Aorta (tissue), 5 donors: ENCODE results near the gene FRMPD2. TPM values are rescaled to one million over a fixed set of nuclear protein-coding genes. Genes with fewer than 3 reads are reported as not detected.

ENCODE experiments used
- ATAC-seq: fragments of 200-7000 bp; cut with Tn5 transposase; one replicate; pipeline ENCODE4 v1.9.1; 2022; ENCODE audit warnings: moderate library complexity; ENCODE audit not compliant: low FRiP score
- DNase-seq, 2 donors: peaks; one replicate each; pipeline ENCODE4 v3.0.0-alpha.2; 2020
- H3K27ac ChIP-seq, 2 donors: one replicate each; pipeline ENCODE4 v1.5.1; 2013; ENCODE audit warnings: low read length in 2 of 2, mild to moderate bottlenecking in 2 of 2, moderate library complexity in 2 of 2, control low read depth in 1 of 2, inconsistent platforms in 1 of 2, low read depth in 1 of 2
- H3K27me3 ChIP-seq, 2 donors: one replicate each; pipeline ENCODE4 v1.6.1; 2013; ENCODE audit warnings: control low read depth in 1 of 2, low read length in 1 of 2, mild to moderate bottlenecking in 1 of 2, moderate library complexity in 1 of 2; ENCODE audit not compliant: insufficient read depth in 2 of 2, control insufficient read depth in 1 of 2
- H3K36me3 ChIP-seq, 2 donors: one replicate each; pipeline ENCODE4 v1.6.1; 2013; ENCODE audit warnings: control low read depth in 1 of 2, low read length in 1 of 2, mild to moderate bottlenecking in 1 of 2; ENCODE audit not compliant: insufficient read depth in 2 of 2, control insufficient read depth in 1 of 2
- H3K4me1 ChIP-seq, 2 donors: one replicate each; pipeline ENCODE4 v1.6.1; 2013; ENCODE audit warnings: low read length in 2 of 2, control low read depth in 1 of 2, mild to moderate bottlenecking in 1 of 2, moderate library complexity in 1 of 2; ENCODE audit not compliant: insufficient read depth in 2 of 2, control insufficient read depth in 1 of 2
- H3K4me3 ChIP-seq, 2 donors: one replicate each; pipeline ENCODE4 v1.5.1; 2013; ENCODE audit warnings: low read length in 2 of 2, control low read depth in 1 of 2, mild to moderate bottlenecking in 1 of 2
- H3K9me3 ChIP-seq: one replicate; pipeline ENCODE4 v1.6.1; 2013; ENCODE audit warnings: mild to moderate bottlenecking, low read length; ENCODE audit not compliant: control insufficient read depth
- WGBS, 2 donors: extraction: QIAGEN DNeasy Blood & Tissue Kit; methylation state at CpG; one replicate each; pipeline ENCODE4 v1.1.7; 2013; 5-methylcytosine and 5-hydroxymethylcytosine counted together
- intact Hi-C, 2 donors: fragments of 100-400 bp; cut with DNase I; formaldehyde crosslinking; loops; one replicate each; pipeline versions ENCODE4 v1.14.2 to v1.15.0; 2022
- polyA plus RNA-seq, 2 donors: library from polyadenylated mRNA; stranded (reverse); fragments of 200-250 nt; gene quantifications; one replicate each; pipeline ENCODE4 v1.2.3, GENCODE V29; 2013
- total RNA-seq, 2 donors: library from RNA; stranded (reverse); fragmentation: NEBNext Ultra II Directional; extraction: Animal tissue kit (Norgen Biotek cat#: 25700); gene quantifications; one replicate each; pipeline ENCODE4 v1.2.1, GENCODE V29; 2021
- donor health status: healthy with polysubstance abuse.
- donor health status: Bipolar disorder and iron deficiency.
- donor health status: DM: no; HTN: no; CAD: no.
- donor health status: DM: no; HTN: no; CAD: no.
- donor health status: DM: yes; HTN: yes; CAD: no.

The FRMPD2 gene
- total and polyA plus RNA-seq, 4 donors, result not detected

DNA sequence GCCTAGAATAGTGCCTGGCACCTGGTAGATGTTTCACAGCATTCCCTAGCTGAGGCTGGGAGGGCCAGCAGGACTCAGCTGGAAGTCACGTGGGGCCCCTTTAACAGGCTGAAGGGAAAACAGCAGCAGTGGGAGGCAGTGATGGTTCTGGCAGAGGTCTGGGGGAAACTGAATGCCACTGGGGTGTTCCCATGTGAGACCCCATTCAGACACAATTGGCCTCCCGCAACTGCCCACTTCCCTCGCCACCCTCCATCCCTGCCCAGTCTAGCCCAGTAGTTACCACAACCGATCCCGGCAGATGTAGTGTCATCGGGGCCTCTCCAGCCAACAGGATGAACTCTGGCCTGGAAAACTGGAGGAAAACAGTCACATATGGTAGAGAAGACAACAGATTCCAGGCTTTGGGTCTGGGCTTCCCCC lies 38.3 kb downstream of the FRMPD2 start:
- H3K4me1 ChIP-seq, result no peaks in the 10 kb centered on the region
- ATAC-seq (no peak), DNase-seq (no peak)
- no peak overlapping the region for H3K27ac ChIP-seq
- no peak overlapping the region for H3K4me3 ChIP-seq
- intact Hi-C loops, result no loop called here
- 82 to 83% methylated on average over 6 of the region's 6 CpGs for WGBS, 2 donors
- H3K36me3 ChIP-seq, result no peaks in the 10 kb centered on the region
- H3K27me3 ChIP-seq, result no peaks in the 10 kb centered on the region
- H3K9me3 ChIP-seq, result no peaks in the 10 kb centered on the region

GRCh38 chr10:48235501-48235900 lies 39.0 kb downstream of the FRMPD2 start:
- intact Hi-C loops, result no loop called here
- no peak for DNase-seq
- WGBS, 2 donors, result 92 to 95% methylated on average over 4 of the region's 4 CpGs
- no peaks in the 10 kb centered on the region for H3K4me1 ChIP-seq
- no peaks in the 10 kb centered on the region for H3K9me3 ChIP-seq
- H3K27me3 ChIP-seq, result no peaks in the 10 kb centered on the region
- no peaks in the 10 kb centered on the region for H3K36me3 ChIP-seq
- H3K27ac ChIP-seq, result no peak overlapping the region
- no peak overlapping the region for H3K4me3 ChIP-seq
- no peak for ATAC-seq

DNA sequence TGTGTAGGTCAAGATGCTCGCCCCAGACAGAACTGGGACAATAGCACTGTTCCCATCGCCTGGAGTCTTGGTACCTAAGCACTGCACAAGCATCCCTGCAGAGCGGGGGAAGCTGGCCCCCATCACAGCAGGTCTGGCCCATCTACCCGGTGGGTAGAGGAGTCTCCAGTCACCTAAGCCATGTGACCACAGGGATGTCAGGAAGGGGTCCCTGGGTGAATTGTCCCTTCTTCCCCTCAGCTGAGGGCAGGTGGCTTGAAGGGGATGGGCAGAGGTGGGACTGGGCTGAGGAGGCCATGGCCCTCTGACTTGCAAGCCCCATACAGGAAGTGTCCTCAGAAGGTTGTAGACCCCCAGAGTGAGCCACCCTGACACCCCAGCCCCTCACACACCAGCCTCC lies 39.7 kb downstream of the FRMPD2 start:
- intact Hi-C loops, result no loop called here
- Histone ChIP-seq H3K27ac (no peak overlapping the region), H3K4me3 (no peak overlapping the region), H3K9me3 (no peaks in the 10 kb centered on the region), H3K36me3 (no peaks in the 10 kb centered on the region), H3K27me3 (no peaks in the 10 kb centered on the region), H3K4me1 (no peaks in the 10 kb centered on the region)
- DNase-seq, result no peak
- 86 to 91% methylated on average over 4 of the region's 4 CpGs for WGBS, 2 donors
- no peak for ATAC-seq

- H3K27me3 ChIP-seq, result no peaks in the 10 kb centered on the region
- intact Hi-C loops, result no loop called here
- WGBS, 2 donors, result 54 to 67% methylated on average over 1 of the region's 1 CpG
- no peak overlapping the region for H3K4me3 ChIP-seq
- H3K27ac ChIP-seq, result no peak overlapping the region
- no peaks in the 10 kb centered on the region for H3K4me1 ChIP-seq
- DNase-seq, result no peak
- ATAC-seq, result no peak
- H3K9me3 ChIP-seq, result no peaks in the 10 kb centered on the region
- no peaks in the 10 kb centered on the region for H3K36me3 ChIP-seq
These were observed 40.2 kb downstream of the FRMPD2 start for GRCh38 chr10:48234295-48234694.

DNA sequence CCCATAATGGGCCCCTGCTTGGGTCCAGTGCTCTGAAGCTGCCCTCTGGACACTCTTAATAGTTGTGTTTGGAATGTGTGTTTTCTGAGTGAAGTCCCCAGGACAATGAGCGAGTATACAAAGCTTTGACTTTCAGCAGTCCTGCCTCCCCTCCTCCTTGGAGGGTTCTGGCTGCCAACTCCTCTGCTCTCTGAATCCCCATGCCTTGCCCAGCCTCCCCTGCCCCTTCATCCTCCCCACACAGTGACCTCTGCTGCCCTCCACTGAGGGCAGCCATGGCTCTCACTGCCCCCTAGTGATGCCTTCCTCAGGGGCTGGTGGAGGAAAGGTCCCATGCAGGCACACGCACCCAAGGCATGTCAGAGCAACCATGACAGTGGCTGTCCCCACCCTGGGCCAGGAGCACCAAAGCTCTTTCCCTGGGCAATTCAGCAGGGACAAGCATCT lies 40.9 kb downstream of the FRMPD2 start:
- no peak overlapping the region for H3K4me3 ChIP-seq
- intact Hi-C loops, result no loop called here
- no peak for DNase-seq
- WGBS, 2 donors, result 88 to 98% methylated on average over 2 of the region's 2 CpGs
- H3K36me3 ChIP-seq, result no peaks in the 10 kb centered on the region
- H3K4me1 ChIP-seq, result no peaks in the 10 kb centered on the region
- H3K27ac ChIP-seq, result no peak overlapping the region
- no peak for ATAC-seq
- H3K9me3 ChIP-seq, result no peaks in the 10 kb centered on the region
- no peaks in the 10 kb centered on the region for H3K27me3 ChIP-seq

GRCh38 chr10:48232717-48233447 lies 41.6 kb downstream of the FRMPD2 start:
- intact Hi-C loops, result no loop called here
- Histone ChIP-seq H3K27ac (no peak overlapping the region), H3K4me3 (no peak overlapping the region), H3K36me3 (no peaks in the 10 kb centered on the region), H3K27me3 (no peaks in the 10 kb centered on the region), H3K4me1 (no peaks in the 10 kb centered on the region), H3K9me3 (no peaks in the 10 kb centered on the region)
- DNase-seq (no peak), ATAC-seq (no peak)
- 96 to 100% methylated on average over 3 of the region's 3 CpGs for WGBS, 2 donors

- Histone ChIP-seq H3K9me3 (no peaks in the 10 kb centered on the region), H3K27me3 (no peaks in the 10 kb centered on the region), H3K4me1 (no peaks in the 10 kb centered on the region), H3K4me3 (no peak overlapping the region), H3K36me3 (no peaks in the 10 kb centered on the region), H3K27ac (no peak overlapping the region)
- intact Hi-C loops, result no loop called here
- no peak for DNase-seq
- no peak for ATAC-seq
- WGBS, 2 donors, result 74 to 75% methylated on average over 6 of the region's 6 CpGs
These were observed 42.7 kb downstream of the FRMPD2 start for GRCh38 chr10:48231699-48232315.

GRCh38 chr10:48231178-48231577 lies 43.3 kb downstream of the FRMPD2 start:
- H3K27ac ChIP-seq, result no peak overlapping the region
- 93 to 95% methylated on average over 2 of the region's 2 CpGs for WGBS, 2 donors
- H3K27me3 ChIP-seq, result no peaks in the 10 kb centered on the region
- DNase-seq (no peak), ATAC-seq (no peak)
- H3K9me3 ChIP-seq, result no peaks in the 10 kb centered on the region
- no peaks in the 10 kb centered on the region for H3K36me3 ChIP-seq
- intact Hi-C loops, result no loop called here
- H3K4me3 ChIP-seq, result no peak overlapping the region
- no peaks in the 10 kb centered on the region for H3K4me1 ChIP-seq

GRCh38 chr10:48227213-48227612 lies 47.3 kb downstream of the FRMPD2 start:
- Histone ChIP-seq H3K4me1 (peaks cover 3 to 6% of the 10 kb centered on the region in 2 donors), H3K9me3 (no peaks in the 10 kb centered on the region), H3K27ac (no peak overlapping the region), H3K36me3 (no peaks in the 10 kb centered on the region), H3K4me3 (no peak overlapping the region), H3K27me3 (no peaks in the 10 kb centered on the region)
- DNase-seq (no peak), ATAC-seq (no peak)
- intact Hi-C loops, result no loop called here
- 88 to 94% methylated on average over 6 of the region's 6 CpGs for WGBS, 2 donors
